ENCODE data around the gene GRK5. TPM values are rescaled to one million over a fixed set of nuclear protein-coding genes. Genes with fewer than 3 reads are reported as not detected.

The GRK5 gene
- total RNA-seq (10 to 100 TPM; 19.8 to 32.4 (median 22.2) TPM), polyA plus RNA-seq (10 to 100 TPM in 2 of 3 donors, 1 to 10 TPM in 1; 7.9 to 19.2 (median 15.5) TPM)

- no peaks in the 10 kb centered on the region for H3K9me3 ChIP-seq
- intact Hi-C loops (cut with DNase I): loop anchor here (2.0 to 5.0 kb wide), 3 partner anchors 99 to 390 kb away; partner anchors contain the start of gene TIAL1
- TF ChIP-seq POLR2AphosphoS5 (IDR thresholded peaks at IDR 0.05): peak; percentile 79 to 92 (median 85)
- TF ChIP-seq, protein P1, sequence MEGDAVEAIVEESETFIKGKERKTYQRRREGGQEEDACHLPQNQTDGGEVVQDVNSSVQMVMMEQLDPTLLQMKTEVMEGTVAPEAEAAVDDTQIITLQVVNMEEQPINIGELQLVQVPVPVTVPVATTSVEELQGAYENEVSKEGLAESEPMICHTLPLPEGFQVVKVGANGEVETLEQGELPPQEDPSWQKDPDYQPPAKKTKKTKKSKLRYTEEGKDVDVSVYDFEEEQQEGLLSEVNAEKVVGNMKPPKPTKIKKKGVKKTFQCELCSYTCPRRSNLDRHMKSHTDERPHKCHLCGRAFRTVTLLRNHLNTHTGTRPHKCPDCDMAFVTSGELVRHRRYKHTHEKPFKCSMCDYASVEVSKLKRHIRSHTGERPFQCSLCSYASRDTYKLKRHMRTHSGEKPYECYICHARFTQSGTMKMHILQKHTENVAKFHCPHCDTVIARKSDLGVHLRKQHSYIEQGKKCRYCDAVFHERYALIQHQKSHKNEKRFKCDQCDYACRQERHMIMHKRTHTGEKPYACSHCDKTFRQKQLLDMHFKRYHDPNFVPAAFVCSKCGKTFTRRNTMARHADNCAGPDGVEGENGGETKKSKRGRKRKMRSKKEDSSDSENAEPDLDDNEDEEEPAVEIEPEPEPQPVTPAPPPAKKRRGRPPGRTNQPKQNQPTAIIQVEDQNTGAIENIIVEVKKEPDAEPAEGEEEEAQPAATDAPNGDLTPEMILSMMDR (IDR thresholded peaks at IDR 0.05): no peak
- WGBS, 2 donors: 0% methylated on average over 34 of the region's 34 CpGs
- H3K36me3 ChIP-seq: no peaks in the 10 kb centered on the region
- H3K4me1 ChIP-seq: peaks cover 0 to 50% (median 43%) of the 10 kb centered on the region in 4 donors
- H3K4me3 ChIP-seq: peak within 1 kb of the TSS; percentile 60 to 87 (median 69)
- no peaks in the 10 kb centered on the region for H3K27me3 ChIP-seq
- DNase-seq: peak; percentile 98
- H3K27ac ChIP-seq: peak within 1 kb of the TSS; percentile 92 to 100 (median 98)
These were observed at the start of gene GRK5 for GRCh38 chr10:119207366-119207666. Gene GRK5 (plus strand): TSS chr10:119207571. CDS start chr10:119207918, 347 bp downstream.

GRCh38 chr10:119159332-119159731 is 48.0 kb upstream of the GRK5 start:
- peaks cover 34 to 66% (median 38%) of the 10 kb centered on the region in 4 donors for H3K36me3 ChIP-seq
- H3K27me3 ChIP-seq: no peaks in the 10 kb centered on the region
- WGBS, 2 donors: 87 to 88% methylated on average over 8 of the region's 8 CpGs
- H3K9me3 ChIP-seq: no peaks in the 10 kb centered on the region
- peak; percentile 40 for DNase-seq
- H3K4me1 ChIP-seq: peaks cover 0 to 13% (median 3%) of the 10 kb centered on the region in 4 donors
- no peak overlapping the region for H3K27ac ChIP-seq
- H3K4me3 ChIP-seq: no peak overlapping the region
- intact Hi-C loops (cut with DNase I): no loop called here
- TF ChIP-seq EP300 (IDR thresholded peaks at IDR 0.05): no peak
- TF ChIP-seq, protein P1 (IDR thresholded peaks at IDR 0.05): no peak

DNA sequence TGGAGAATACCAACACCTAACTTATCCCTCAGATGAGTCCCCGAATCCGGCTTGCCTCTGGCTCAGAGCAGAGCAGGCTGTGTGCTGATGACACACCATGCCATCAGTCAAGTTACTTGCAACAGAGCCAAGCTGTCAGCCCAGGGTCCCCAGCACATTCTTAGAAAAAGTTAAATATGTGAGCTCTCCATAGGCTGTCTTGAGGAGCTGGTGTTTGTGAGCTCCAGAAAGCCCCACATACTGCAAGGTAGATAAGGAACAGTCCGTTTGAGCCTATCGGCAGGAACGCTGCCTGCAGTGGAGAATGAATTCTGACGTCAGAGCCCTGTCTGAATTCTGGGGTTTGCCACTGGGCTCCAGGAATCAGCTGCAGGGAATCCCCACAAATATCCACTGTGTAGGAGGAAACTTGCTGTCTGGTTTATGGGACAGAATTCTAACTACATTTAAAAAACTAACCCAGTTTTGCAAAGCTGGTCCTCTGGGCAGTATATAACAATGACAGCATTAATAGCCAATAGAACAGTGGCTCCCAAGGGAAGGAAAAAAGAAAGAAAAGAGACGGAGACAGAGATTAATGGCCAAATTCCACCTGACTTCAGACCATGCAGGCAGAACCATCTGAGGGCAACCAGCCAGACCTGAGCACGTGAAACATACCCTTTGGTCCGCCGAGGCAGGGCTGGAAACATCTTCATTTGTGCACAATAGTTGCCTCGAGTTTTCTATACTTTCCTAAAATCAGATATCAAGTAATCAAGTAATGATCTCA is 45.5 kb upstream of the GRK5 start:
- Histone ChIP-seq H3K27me3 (no peaks in the 10 kb centered on the region), H3K9me3 (no peaks in the 10 kb centered on the region), H3K4me3 (no peak overlapping the region), H3K36me3 (peaks cover 14 to 40% (median 15%) of the 10 kb centered on the region in 4 donors), H3K4me1 (peaks cover 0 to 30% (median 19%) of the 10 kb centered on the region in 4 donors), H3K27ac (peak overlapping the region; percentile 6 to 27 (median 18))
- DNase-seq: peak; percentile 59
- 87 to 88% methylated on average over 11 of the region's 11 CpGs for WGBS, 2 donors
- TF ChIP-seq, protein P1 (IDR thresholded peaks at IDR 0.05): peak in 3 of 4 experiments; percentile 10 to 27 (median 11)
- TF ChIP-seq EP300 (IDR thresholded peaks at IDR 0.05) (no peak), POLR2AphosphoS5 (IDR thresholded peaks at IDR 0.05) (no peak), POLR2A (IDR thresholded peaks at IDR 0.05) (no peak)
- intact Hi-C loops (cut with DNase I): loop anchor here (5.0 kb wide), 1 partner anchor 55 kb away; no protein-coding TSS in a partner anchor

DNA sequence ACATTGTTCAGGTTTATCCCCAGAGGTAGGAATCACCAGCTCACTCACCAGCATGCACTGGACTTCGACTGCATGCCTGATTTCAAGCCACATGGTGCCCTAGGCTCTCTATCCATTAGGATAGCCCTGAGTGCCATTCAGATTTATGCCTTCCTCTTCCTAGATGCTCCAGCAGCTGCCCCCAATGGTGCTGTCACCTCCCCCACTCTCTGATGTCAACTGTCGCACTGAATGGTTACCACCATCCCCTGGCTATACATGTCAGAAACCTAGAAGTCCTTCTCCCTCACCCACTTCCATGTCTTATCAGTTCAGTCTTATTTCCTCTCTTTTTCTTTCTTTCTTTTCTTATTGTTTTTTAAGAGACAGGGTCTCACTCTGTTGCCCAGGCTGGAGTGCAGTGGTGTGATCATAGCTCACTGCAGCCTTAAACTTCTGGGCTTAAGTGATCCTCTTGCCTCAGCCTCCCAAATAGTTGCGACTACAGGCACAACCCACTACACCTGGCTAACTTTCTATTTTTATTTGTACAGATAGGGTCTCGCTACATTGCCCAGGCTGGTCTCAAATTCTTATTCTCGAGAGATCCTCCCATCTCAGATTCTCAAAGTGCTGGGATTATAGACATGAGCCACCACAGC is 44.8 kb upstream of the GRK5 start:
- no peak for DNase-seq
- intact Hi-C loops (cut with DNase I): loop anchor here (5.0 kb wide), 1 partner anchor 55 kb away; no protein-coding TSS in a partner anchor
- Histone ChIP-seq H3K27ac (peak overlapping the region; percentile 6 to 27 (median 18)), H3K36me3 (peaks cover 14 to 38% (median 15%) of the 10 kb centered on the region in 4 donors), H3K9me3 (no peaks in the 10 kb centered on the region), H3K4me1 (peaks cover 0 to 30% (median 19%) of the 10 kb centered on the region in 4 donors), H3K4me3 (no peak overlapping the region), H3K27me3 (no peaks in the 10 kb centered on the region)
- WGBS, 2 donors: 94 to 98% methylated on average over 5 of the region's 5 CpGs
- no peak for TF ChIP-seq POLR2AphosphoS5 (IDR thresholded peaks at IDR 0.05)
- TF ChIP-seq, protein P1 (IDR thresholded peaks at IDR 0.05): no peak
- TF ChIP-seq EP300 (IDR thresholded peaks at IDR 0.05): no peak
- TF ChIP-seq POLR2A (IDR thresholded peaks at IDR 0.05): no peak

Data from sigmoid colon (tissue), 7 donors.